ENCODE data around the gene CDC25C.

Gene CDC25C

DNA sequence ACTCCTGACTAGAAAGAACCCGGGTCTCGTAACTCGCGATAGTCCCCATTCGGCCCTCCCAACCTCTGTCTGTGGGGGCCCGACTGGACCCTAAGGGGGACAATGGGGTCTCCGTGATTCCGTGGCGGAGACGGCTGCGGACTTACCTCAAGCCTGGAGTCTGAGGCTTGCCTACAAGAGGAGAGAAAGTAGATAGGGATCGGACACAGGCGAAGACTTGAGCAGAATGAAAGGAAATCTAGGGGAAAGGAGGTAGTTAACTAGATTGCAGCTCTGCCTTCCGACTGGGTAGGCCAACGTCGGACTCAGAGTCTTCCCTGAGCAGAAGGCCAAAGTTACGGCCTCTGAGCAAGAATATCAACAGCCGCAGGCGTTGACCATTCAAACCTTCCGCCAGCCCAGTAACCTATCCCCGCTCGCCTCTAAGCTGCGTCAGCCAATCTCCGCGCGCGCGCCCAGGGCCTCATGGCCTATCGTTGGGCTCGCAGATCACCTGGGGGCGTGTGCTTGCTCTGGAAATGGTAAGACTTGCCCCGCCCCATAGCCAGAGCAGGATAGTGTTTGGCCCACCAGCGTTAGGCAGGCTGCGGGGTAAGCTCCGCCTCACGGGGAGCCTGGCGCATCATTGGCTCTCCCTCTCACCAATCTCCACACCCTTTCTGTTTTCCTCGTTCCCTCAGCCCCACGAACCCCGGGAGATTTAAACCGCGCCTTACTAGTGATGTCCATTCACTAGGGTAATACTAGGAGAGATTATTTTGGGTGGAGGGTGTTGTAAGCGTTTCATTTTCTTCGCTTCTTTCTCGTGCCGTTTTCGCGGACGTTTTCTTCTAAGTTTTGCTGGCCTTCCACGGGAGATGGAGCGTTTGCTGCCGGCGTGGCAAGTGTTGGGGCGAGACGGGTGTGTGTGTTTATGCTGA lies at the start of gene CDC25C:
TSS of gene CDC25C (minus strand) at position 356 of the 920 bp plus-strand sequence. CDS start 624 bp downstream, outside the sequence.
- peak; percentile 94 for DNase-seq (ENCODE audit: low read depth)

DNA sequence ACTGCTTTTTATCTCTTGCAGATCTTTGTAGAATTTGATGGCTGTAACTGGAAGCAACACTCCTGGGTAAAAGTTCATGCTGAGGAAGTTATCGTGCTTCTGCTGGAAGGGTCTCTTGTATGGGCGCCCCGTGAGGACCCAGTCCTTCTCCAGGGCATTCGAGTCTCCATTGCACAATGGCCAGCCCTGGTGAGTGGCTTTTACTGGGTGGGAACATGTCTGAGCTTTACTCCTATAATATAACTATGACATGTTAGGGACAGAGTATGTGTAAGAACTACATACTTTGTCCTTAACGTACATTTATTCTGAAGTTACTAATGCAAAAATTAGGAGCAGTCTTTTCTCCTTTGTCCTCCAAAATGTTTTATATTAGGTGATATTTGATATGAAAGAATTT lies 41.0 kb upstream of the CDC25C start:
- no peak for DNase-seq (ENCODE audit: low read depth)

DNA sequence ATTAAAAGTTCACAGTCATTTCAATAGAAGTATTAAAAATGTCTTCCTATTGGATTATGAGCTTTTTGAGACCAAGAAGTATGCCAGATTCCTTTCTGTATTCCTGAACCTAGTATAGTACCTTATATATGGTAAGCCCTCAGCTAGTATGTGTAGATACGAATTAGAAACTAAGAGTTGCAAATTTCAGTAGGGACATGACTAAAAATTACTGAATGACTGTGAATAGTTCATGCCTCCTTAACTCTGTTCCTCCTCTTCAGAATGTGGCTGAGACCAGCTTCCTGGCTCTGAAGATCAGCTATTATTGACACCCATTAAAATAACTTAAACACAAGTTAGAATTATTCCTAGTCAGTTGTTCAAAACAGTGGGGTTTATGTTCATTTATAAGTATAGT lies 40.6 kb upstream of the CDC25C start:
- DNase-seq (ENCODE audit: low read depth) = no peak

DNA sequence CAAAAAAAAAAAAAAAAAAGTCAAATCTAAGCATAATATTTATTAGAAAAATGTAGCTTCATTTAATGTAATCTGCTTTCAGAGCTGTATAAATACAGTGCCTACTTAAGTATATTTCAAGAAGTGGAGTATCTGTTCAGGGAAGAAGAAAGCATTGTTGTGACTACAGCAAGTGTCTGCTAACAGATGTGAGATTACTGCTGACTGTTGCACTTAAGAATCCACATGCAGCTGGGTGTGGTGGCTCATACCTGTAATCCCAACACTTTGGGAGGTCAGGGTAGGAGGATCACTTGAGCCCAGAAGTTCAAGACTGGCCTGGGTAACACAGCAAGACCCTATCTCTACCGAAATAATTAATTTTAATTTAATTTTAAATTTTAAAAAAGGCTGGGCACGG lies 39.9 kb upstream of the CDC25C start:
- DNase-seq (ENCODE audit: low read depth) = no peak

DNA sequence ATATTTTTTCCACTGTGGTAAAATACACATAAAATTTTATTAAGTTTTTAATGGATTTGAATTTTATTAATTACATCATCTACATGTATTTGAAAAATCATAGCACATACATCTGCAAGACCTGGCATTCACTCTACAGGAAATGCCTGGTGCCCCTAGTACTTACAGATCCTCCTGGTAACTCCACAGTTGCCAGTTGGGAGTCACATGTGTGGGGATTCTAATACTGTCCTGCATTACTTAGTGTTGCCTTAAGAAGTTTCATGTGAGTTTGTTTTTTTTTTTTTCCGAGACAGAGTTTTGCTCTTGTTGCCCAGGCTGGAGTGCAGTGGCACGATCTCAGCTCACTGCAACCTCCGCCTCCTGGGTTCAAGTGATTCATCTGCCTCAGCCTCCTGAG lies 38.9 kb upstream of the CDC25C start:
- DNase-seq (ENCODE audit: low read depth) = no peak

DNA sequence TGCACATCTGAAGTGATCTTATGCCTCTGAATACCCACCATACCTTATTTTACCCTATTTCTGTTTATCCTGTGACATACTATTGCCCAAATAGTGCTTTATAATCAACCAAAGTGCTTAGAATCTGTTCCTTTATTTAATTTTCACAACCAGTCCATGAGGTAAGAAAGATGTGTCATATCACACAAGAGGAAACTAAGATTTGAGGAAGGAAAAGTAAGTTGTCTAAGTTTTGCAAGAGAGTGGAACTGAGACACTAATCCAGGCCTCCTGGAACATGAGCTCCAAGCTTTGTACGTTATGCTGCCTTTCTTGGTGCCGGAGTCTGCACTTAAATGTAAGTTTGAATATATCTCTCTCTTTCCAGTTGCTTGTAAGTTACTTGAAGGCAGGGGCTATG lies 38.1 kb upstream of the CDC25C start:
- no peak for DNase-seq (ENCODE audit: low read depth)

DNA sequence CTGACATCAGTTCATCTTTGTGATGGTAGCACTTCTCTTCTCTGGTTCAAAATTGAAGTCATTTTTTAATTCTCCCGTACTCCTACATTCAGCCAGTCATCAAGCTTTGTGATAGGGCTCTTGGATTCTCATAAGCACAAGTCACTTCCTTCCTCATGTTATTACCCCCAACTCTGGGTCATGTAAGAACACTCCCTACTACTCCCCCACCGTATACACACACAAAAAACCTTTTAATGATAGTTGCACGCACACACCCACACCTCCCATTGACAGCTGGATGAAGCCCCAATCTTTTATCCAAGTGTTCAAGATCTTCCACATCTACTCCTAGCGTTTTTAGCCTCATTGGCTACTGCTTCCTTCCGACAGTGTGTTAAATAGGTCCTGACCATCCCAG lies 37.7 kb upstream of the CDC25C start:
- DNase-seq (ENCODE audit: low read depth) = no peak

DNA sequence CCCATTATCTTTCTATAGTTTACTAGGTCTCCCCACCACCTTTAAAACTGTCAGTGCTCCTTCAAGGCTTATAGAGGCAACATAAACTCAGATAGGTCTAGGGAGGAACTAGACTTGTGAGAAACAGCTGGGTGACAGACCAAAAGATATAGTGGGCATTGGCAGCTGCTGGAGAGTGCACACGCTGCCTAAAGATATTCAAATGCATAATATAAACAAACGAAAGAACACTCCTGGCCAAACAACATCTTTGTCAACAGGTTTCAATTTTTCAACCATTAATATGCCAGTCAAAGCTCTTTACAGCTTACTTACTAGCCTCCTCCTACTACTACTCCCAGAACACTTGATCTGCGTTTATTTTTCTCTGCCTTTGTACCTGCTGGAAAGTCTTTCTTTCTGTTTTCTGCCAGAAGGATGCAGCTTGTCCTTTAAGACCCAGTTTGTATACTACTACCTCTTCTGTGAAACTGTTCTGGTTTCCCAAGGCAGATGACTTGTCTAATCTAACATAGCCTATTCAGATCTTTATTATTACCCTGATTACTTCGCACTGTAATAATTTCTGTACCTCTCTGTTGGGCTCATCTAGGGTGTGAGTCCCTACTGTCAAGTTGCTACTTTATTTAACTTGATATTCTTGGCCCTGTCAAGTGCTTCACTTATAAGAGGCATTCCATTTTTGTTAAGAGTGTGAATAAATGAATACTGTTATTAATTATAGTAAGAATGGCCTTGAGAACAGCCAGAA lies 35.2 kb upstream of the CDC25C start:
- no peak for DNase-seq (ENCODE audit: low read depth)

DNA sequence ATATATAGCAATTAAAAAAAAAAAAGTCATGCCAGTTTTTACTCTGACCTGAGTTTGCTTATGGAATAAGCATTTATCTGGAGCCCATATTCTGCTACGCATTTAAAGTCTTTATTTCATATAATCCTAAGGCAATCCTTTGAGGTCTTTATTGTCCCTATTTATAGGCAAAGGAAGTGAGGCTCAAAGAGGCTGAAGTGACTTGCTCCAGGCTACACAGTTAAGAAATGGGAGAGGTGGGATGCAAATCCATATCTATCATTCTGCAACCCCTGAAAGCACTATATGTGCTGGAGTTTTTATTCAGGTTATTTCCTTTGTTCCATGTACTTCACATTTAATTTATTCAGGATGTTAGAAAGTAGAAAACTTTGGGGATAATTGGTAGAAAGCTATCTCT lies 33.0 kb upstream of the CDC25C start:
- DNase-seq (ENCODE audit: low read depth) = no peak

DNA sequence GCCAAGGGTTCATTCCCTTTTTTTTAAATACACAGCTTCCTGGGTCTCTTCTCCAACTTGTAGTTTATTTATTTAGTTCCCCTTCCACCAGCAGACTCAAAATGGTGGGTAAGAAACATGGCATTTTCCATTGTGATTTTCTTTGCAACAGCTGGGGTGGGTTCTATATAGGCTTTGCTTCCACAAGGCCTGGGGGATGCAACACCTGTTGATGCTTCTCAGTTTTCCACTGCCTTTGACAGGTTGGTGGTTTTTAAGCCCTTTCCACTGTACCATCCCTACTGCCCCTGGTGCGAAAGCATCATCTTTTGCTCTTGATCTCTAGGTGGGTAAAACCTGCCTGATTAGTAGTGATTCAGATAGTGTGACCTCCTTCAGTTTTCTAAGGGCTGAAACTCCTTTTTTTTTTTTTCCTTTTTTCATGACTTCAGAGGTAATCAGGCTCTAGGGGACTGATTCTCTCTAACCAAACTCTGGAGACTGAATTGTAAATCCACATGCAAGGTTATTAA lies 29.4 kb upstream of the CDC25C start:
- no peak for DNase-seq (ENCODE audit: low read depth)

DNA sequence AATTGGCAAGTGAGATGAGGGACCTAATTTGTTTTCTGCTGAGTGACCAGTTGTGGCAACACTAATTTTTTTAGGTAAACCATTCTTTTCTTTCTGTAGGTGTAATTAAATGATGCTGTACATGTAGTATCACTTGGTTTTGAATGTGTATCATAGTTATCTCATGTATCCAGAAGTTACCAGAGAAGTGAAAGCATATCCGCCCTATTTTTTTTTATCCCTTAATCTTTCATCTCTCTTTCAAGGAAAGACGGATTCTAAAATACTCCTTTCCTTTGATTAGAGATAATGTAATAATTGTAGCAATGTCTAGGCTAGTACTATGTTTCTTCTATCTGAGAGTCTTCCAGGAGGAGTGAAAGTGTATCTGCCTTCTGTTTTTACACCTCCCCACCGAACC lies 28.0 kb upstream of the CDC25C start:
- no peak for DNase-seq (ENCODE audit: low read depth)

DNA sequence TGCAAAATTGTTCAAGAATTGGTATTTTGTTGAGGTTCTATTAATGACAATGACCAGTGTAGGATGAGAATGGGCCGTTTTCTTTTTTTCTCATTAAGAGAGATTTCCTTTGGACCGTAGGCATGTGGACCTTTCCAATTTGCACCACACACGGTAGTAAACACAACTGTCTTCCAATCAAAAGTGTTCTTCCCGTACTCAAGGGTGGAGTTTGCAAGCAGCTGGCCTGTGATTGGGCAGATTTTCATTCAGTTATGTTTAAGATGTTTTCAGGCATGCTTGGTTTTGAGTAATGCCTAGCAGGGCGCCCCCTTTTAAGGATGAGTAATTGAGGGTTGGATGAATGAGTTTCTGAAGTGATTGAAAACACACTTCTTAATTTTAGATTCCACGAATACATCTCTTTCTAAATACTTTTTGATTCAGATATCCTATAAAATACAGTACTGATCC lies 23.3 kb upstream of the CDC25C start:
- peak; percentile 41 for DNase-seq (ENCODE audit: low read depth)

DNA sequence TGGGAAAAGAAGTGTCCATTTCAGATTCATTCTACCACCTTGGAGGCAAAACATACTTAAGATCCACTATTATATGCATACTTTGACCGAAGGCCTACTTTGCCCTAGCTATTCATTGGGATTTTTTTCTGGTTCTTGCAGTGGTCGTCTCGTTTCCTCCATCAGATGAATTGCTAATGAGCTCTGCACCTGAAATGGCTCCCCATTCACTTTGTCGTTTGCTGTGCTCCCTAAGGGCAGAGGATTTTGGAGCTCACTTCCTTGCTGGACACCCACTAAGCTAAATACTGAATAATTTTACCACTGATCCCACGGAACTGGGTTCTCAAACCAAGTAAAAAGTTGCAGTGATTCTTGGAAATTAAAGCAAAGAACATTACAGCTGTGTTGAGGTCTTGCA lies 22.8 kb upstream of the CDC25C start:
- no peak for DNase-seq (ENCODE audit: low read depth)

DNA sequence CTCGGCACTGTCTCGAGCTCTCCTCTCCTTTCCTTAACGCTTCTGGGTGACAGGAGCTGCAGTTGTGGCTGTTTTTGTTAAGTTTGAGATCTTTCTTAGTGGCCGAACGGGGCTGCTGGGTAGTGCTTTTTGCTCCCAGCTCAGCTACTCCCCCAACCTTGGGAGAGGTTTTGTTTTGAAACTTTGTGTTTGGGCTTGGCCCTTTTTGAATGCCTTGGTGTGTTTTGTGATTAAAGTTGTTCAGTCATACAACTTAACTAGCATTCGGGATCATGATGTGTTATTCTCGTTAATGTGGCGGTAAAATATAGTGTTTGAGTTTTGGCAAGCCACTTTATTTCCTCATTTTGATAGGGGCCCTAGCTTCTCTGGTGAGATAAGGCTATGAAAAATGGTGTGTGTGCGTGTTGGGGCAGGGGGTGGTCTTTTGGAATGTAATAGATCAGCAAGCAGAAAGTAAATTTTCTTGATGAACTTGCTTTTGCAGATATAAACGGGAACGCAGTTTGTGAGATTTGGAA lies 22.0 kb upstream of the CDC25C start:
- DNase-seq (ENCODE audit: low read depth) = no peak

DNA sequence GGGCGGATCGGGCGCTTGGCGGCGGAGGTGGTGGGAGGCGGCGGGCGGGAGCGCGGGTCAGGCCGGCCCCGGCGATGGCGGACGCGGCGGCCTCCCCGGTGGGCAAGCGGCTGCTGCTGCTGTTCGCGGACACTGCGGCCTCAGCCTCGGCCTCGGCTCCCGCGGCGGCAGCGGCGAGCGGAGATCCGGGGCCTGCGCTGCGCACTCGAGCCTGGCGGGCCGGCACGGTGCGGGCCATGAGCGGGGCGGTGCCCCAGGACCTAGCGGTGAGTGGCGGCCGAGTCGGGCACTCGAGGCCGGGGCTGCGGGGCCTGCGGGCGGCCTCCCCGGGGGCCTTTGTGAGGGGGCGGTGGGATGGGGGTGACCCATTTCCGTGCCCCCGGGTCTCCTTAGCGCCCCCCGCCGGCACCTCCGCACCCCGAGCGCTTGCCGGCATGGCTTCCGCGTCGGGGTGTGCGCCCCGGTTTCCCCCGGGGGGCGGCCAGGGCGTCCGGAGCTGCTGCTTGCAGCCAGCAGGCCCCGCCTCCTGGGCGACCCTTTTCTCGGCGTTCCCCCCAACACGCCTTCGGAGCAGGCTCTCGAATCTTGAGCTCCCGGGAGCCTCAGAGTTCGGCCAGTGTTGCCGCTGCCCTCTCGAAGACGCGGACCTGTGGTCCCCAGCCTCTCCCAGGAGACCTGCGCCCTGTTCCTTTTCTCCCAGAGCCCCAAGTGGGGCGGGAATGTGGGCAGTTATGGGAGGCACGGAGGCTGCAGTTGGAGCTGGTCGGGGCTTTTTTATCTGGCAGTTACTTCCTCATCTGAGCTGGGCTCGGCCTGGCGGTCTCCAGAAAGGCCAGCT lies 21.3 kb upstream of the CDC25C start:
- peak; percentile 54 for DNase-seq (ENCODE audit: low read depth)

DNA sequence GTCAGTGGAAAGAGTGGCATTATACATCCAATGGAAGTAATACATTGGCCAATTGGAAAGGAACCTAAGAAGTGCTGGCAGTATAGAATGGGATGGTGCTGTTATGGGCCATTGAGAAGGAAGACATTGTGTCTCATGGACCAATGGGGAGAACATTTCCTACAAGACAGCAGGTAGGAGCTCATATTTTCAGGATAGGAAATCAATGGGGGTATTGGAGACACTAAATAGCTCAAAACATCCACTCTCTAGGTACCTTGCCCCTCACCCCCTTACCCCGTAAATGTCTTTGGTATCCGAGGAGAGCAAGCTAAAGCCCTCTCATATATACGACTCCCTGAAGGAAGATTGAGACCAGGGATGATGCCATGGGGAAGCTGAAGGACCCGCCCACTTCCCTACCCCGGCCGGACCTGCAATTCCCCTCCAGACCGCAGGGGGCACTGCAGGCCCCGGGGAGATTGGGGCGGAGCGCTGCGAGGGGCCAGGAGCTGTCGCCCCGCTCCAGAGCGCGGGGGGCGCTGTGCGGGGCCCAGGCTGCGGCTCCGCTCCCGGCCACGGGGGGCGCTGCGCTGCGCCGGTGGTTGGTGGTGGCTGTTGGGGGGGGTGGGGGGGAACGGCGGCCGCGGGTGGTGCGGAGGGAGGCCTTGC lies 20.6 kb upstream of the CDC25C start, which contains the start of gene KDM3B:
TSS of gene KDM3B (plus strand) at position 615 of the 651 bp plus-strand sequence. CDS start 111 bp downstream, outside the sequence.
- DNase-seq (ENCODE audit: low read depth) = peak; percentile 87

DNA sequence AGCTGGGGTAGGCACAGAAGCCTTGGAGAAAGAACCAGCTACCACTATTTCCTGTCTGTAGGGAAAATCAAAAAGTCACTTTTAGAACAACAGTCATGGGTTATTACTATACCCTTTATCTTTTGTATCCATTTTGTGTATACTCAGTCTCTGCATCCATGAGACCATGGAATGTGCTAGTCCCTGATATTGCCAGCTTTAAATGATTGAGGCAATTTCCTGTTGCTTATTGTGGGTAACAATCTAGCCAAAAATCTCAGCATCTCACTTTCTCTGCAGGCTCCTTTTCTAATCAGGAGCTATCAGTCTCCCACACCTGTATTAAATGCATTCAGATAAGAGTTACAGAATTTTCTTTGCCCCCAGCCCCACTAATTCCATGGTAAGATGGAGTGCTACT lies 19.9 kb upstream of the CDC25C start:
- no peak for DNase-seq (ENCODE audit: low read depth)

DNA sequence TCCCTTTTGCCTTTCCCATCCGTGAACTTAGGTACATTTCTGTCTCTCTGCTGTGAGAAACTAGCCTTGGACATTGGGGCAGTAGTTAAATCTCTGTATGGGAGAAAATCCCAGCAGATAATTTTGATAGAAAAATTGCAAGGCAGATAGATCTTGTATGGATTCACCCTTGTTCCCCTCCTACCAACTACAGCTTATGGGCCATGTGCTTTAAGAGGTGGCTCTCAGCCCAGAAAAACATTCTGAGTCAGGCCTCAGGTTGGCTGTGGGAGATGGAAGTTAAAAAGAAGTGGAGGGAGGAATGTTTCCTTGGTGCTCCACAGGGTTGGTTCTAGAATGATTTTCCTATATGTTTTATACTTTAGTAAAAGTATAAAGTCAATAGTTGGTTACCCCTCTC lies 19.5 kb upstream of the CDC25C start:
- DNase-seq (ENCODE audit: low read depth) = no peak

DNA sequence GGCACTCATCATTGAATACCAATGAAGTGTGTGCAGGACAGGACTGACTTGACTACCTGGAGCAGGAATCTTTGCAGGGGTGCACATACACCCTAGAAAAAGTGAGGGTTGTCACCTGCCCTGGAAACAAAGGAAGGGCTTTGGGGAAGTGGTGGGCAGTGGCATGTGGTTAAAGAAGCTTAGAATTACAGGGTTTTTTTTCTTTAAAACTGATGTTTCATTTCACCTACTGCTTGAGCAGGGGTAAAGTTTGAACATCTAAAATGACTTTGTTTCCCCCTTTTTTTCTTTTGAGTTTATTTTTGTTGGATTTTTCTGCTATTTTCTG lies 18.9 kb upstream of the CDC25C start:
- DNase-seq (ENCODE audit: low read depth) = no peak

DNA sequence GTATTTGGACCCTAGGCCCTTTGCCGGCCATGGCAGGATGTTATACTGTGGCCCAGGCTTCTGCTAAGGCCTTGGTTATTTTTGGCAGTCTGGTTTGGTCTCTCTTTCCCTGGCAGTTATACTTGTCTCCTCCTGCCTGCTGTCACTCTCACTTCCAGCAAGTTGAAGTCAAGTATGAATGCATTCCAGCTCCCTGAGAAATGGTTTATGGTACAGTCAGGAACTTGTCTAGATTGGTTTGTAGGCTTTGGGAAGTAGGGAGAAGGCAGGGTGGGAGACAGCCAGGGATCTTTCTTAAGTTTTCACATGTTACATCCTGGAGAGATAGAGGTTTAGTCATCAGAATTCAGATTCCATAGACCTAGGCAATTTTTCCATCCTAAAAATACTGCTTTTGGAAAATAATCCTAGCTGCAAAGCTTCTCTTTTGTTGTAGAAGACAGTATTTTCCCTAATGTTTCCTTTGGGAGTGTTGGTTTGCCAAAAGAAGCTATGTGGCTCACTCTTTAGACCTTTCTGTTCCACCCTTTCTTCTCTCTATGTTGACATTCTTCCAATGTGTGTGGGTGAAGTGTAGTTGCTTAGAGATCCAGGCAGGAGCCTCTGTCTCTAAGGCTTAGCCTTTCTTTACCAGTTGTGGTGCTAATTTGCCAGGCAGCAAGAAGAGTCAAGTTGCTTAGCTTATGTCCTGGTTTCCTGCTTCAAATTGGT lies 18.4 kb upstream of the CDC25C start:
- no peak for DNase-seq (ENCODE audit: low read depth)

DNA sequence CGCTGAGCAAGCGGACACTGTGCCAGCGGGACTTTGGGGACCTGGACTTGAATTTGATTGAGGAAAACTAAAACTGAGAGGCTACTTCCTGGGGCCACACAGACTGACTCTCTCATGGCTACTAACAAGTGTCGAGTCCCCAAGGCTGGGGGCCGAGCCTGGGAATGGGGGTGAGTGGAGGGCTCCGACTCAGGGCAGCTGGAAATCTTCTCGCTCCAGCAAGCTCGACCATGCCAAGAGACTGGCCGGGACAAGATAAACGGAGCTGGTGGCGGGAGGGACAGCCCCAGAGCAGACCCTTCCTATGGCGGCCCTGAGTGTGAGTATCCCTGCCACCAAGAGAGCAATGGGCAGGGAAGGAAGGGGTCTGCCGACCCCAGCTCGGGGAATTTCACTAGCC lies 15.3 kb upstream of the CDC25C start:
- no peak for DNase-seq (ENCODE audit: low read depth)

Measured in stimulated activated CD4-positive, alpha-beta T cell treated with anti-CD3 and anti-CD28 coated beads, Interleukin-2, amount 100 ng/mL, for 4 hours (primary cell).